ENCODE results near the gene TLE7.

Gene TLE7

DNA sequence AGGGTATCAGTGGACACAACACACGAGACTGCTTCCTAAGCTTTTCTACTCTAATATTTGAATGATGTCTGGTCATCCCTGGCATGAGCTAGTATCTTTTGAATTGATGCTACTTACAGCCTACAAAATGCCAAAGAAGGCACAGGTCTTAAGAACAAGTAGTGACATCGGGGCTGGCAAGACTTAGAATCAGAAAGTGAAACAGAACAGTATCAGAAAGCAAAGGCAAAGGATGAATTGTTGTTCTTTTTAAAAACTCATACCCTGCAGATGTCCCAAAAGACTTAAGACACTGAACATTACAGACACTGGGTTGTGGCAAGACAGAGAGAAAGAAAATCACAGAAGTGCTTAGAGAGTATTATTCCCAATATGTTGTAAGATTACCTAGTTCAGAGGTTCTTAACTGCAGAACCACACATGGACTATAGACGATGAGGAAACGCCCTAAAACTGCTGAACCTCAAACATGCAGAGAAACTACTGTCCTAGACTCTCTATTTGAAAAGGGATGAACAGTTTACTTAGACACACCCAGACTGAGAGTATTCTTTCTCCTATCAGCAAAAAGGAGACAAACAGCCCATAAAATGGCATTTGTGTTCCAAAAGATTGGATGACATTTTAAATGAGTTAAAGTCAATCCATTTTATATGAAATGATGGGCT, 34.7 kb upstream of the TLE7 start:
- H3K79me2 ChIP-seq (ENCODE audit: low read length), result no peaks in the 10 kb centered on the region
- no peaks in the 10 kb centered on the region for H4K20me1 ChIP-seq (ENCODE audit: insufficient read depth, low read length)
- H3K4me3 ChIP-seq (ENCODE audit: low read length), result peak overlapping the region; percentile 7; the same call in 1 of the 2 replicates
- peak overlapping the region; percentile 26; the same call in 1 of the 2 replicates for H3K9ac ChIP-seq (ENCODE audit: low read length)
- peaks cover 54% of the 10 kb centered on the region for H3K4me1 ChIP-seq (ENCODE audit: low read length)
- no peak overlapping the region for H2AFZ ChIP-seq (ENCODE audit: low read depth, low read length)
- H3K27ac ChIP-seq (ENCODE audit: low read length), result peak overlapping the region; percentile 87
- H3K27me3 ChIP-seq (ENCODE audit: low read depth, low read length), result no peaks in the 10 kb centered on the region
- peak overlapping the region; percentile 51 for H3K4me2 ChIP-seq (ENCODE audit: low read length)
- TF ChIP-seq, protein P1, sequence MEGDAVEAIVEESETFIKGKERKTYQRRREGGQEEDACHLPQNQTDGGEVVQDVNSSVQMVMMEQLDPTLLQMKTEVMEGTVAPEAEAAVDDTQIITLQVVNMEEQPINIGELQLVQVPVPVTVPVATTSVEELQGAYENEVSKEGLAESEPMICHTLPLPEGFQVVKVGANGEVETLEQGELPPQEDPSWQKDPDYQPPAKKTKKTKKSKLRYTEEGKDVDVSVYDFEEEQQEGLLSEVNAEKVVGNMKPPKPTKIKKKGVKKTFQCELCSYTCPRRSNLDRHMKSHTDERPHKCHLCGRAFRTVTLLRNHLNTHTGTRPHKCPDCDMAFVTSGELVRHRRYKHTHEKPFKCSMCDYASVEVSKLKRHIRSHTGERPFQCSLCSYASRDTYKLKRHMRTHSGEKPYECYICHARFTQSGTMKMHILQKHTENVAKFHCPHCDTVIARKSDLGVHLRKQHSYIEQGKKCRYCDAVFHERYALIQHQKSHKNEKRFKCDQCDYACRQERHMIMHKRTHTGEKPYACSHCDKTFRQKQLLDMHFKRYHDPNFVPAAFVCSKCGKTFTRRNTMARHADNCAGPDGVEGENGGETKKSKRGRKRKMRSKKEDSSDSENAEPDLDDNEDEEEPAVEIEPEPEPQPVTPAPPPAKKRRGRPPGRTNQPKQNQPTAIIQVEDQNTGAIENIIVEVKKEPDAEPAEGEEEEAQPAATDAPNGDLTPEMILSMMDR (IDR thresholded peaks at IDR 0.05; ENCODE audit: low read depth, low read length), result no peak
- TF ChIP-seq EZH2phosphoT487 (IDR thresholded peaks at IDR 0.05; ENCODE audit: low read depth), result no peak
- no peaks in the 10 kb centered on the region for H3K9me3 ChIP-seq (ENCODE audit: insufficient read depth, low read length)
- H3K36me3 ChIP-seq (replicated peaks; ENCODE audit: low read depth, low read length), result peaks cover 13% of the 10 kb centered on the region

DNA sequence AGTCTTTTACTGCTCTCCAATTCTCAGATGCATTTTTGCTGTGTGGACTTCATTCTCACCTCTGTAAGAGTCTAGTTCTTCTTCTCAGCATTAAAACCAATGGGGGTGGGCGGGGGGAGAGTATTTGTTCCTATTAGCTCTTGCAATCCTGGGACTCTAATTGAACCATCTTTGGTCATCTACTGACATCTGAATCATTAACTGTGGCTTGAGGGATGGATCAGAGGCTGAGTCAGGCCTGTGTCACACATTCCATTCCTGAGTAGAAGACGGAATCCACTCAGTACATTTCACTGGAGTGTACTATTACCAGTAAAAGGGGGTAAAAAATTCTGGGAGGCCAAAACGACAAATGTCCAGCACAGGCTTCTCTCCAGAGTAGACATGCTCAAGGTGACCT, 33.0 kb upstream of the TLE7 start:
- Histone ChIP-seq H3K9ac (ENCODE audit: low read length) (no peak overlapping the region), H3K36me3 (replicated peaks; ENCODE audit: low read depth, low read length) (peaks cover 13% of the 10 kb centered on the region), H3K27me3 (ENCODE audit: low read depth, low read length) (no peaks in the 10 kb centered on the region), H4K20me1 (ENCODE audit: insufficient read depth, low read length) (no peaks in the 10 kb centered on the region), H3K4me2 (ENCODE audit: low read length) (no peak overlapping the region), H3K27ac (ENCODE audit: low read length) (no peak overlapping the region), H3K9me3 (ENCODE audit: insufficient read depth, low read length) (no peaks in the 10 kb centered on the region), H2AFZ (ENCODE audit: low read depth, low read length) (no peak overlapping the region), H3K4me3 (ENCODE audit: low read length) (no peak overlapping the region), H3K4me1 (ENCODE audit: low read length) (peaks cover 41% of the 10 kb centered on the region), H3K79me2 (ENCODE audit: low read length) (no peaks in the 10 kb centered on the region)
- TF ChIP-seq, protein P1 (IDR thresholded peaks at IDR 0.05; ENCODE audit: low read depth, low read length), result no peak
- TF ChIP-seq EZH2phosphoT487 (IDR thresholded peaks at IDR 0.05; ENCODE audit: low read depth), result no peak

DNA sequence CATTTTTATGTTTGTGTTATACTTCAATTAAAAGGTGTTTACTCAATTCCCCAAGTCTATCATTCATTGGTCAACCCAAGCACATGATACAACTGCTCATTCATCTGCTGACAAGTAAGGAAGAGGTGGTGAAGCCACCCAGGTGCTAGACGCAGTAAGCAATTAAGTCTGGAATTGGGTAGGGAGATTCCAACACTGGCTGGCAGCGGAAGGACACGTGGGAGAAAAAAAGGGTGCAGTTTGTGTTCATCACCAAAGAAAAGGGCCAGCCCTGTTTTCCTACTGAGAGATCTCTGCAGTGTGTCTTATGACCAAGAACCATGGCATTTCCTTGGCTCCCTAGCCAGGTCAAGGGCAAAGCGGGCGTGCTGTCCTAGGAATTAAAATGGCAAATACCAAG, 32.0 kb upstream of the TLE7 start:
- Histone ChIP-seq H3K9me3 (ENCODE audit: insufficient read depth, low read length) (no peaks in the 10 kb centered on the region), H4K20me1 (ENCODE audit: insufficient read depth, low read length) (no peaks in the 10 kb centered on the region), H3K27me3 (ENCODE audit: low read depth, low read length) (no peaks in the 10 kb centered on the region), H3K36me3 (replicated peaks; ENCODE audit: low read depth, low read length) (peaks cover 13% of the 10 kb centered on the region), H3K27ac (ENCODE audit: low read length) (no peak overlapping the region), H3K4me2 (ENCODE audit: low read length) (no peak overlapping the region), H2AFZ (ENCODE audit: low read depth, low read length) (no peak overlapping the region), H3K4me3 (ENCODE audit: low read length) (no peak overlapping the region), H3K4me1 (ENCODE audit: low read length) (peaks cover 31% of the 10 kb centered on the region), H3K79me2 (ENCODE audit: low read length) (no peaks in the 10 kb centered on the region), H3K9ac (ENCODE audit: low read length) (no peak overlapping the region)
- no peak for TF ChIP-seq EZH2phosphoT487 (IDR thresholded peaks at IDR 0.05; ENCODE audit: low read depth)
- TF ChIP-seq, protein P1 (IDR thresholded peaks at IDR 0.05; ENCODE audit: low read depth, low read length), result no peak

DNA sequence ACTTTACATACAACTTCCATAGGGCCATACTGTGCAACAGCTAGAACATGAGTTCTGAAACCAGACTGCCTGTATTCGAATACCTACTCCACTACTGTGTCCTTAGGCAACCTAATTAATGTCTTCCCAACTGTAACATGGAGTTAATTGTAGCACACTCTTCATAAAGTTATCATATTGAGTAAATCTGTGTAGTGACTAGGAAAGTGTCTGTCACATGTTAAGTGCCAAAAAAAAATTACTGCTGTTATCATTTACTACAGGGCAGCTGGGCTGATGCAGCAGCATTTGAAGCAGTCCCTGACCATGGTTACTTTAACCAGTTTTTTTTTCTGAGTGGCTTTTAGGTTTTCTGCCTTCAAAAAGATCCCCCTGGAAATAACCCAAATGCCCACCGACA, 31.1 kb upstream of the TLE7 start:
- no peak for TF ChIP-seq EZH2phosphoT487 (IDR thresholded peaks at IDR 0.05; ENCODE audit: low read depth)
- TF ChIP-seq, protein P1 (IDR thresholded peaks at IDR 0.05; ENCODE audit: low read depth, low read length), result no peak
- H3K27ac ChIP-seq (ENCODE audit: low read length), result no peak overlapping the region
- no peaks in the 10 kb centered on the region for H3K79me2 ChIP-seq (ENCODE audit: low read length)
- H3K4me1 ChIP-seq (ENCODE audit: low read length), result peaks cover 22% of the 10 kb centered on the region
- no peak overlapping the region for H3K9ac ChIP-seq (ENCODE audit: low read length)
- H3K4me2 ChIP-seq (ENCODE audit: low read length), result no peak overlapping the region
- H4K20me1 ChIP-seq (ENCODE audit: insufficient read depth, low read length), result no peaks in the 10 kb centered on the region
- H3K4me3 ChIP-seq (ENCODE audit: low read length), result no peak overlapping the region
- H2AFZ ChIP-seq (ENCODE audit: low read depth, low read length), result no peak overlapping the region
- no peaks in the 10 kb centered on the region for H3K27me3 ChIP-seq (ENCODE audit: low read depth, low read length)
- no peaks in the 10 kb centered on the region for H3K9me3 ChIP-seq (ENCODE audit: insufficient read depth, low read length)
- H3K36me3 ChIP-seq (replicated peaks; ENCODE audit: low read depth, low read length), result peaks cover 9% of the 10 kb centered on the region
